HepG2 (cell line): ENCODE measurements around the gene ZDHHC14. TPM values are rescaled to one million over a fixed set of nuclear protein-coding genes. Genes with fewer than 3 reads are reported as not detected.

Experiments used
- ATAC-seq: fragments of 200-7000 bp; cut with Tn5 transposase; 3 replicates; pipeline ENCODE4 v1.9.1; 2020; ENCODE audit warnings: mild to moderate bottlenecking, moderate library complexity
- BruUV-seq: library from RNA; stranded (reverse); fragments of 400-500 nt; replicated peaks from 2 replicates; lab custom pipeline; 2021; lab: Mats Ljungman, UMichigan
- CTCF ChIA-PET: fragments of 300-600 bp; formaldehyde crosslinking; extraction: SDS; loops from one replicate; lab custom pipeline; 2021; ENCODE audit warnings: low total read pairs, inconsistent platforms, low intra/inter-chr PET ratio; lab: Yijun Ruan, JAX
- POLR2A ChIA-PET: fragments of 350-600 bp; sonication (Branson Sonifier 250); formaldehyde crosslinking; loops from one replicate; lab custom pipeline; 2020; ENCODE audit warnings: antibody characterized with exemption, inconsistent platforms; lab: Yijun Ruan, JAX
- DNase-seq: peaks from one replicate; pipeline ENCODE4 v3.0.0-alpha.2; 2015; ENCODE audit warnings: low spot score
- FAIRE-seq: peaks from 3 replicates; lab custom pipeline; 2011; peaks lifted over from hg19 to GRCh38; lab: Jason Lieb, UNC
- H2AFZ ChIP-seq: one replicate; pipeline ENCODE4 v1.6.1; 2011; ENCODE audit warnings: low read length, inconsistent platforms
- H3K27ac ChIP-seq: fragments of 300-600 bp; 3 replicates; pipeline ENCODE4 v1.8.0; 2011; ENCODE audit warnings: mixed run types, mild to moderate bottlenecking, mixed read lengths, low read length, inconsistent platforms; ENCODE audit not compliant: insufficient read depth; ENCODE audit errors: extremely low read length
- H3K27me3 ChIP-seq, 2 experiments: fragments of 200-600 bp in 1 of 2; 2 replicates in 1 of 2; 3 replicates in 1 of 2; pipeline versions ENCODE4 v1.6.0 to v1.8.0; 2011; ENCODE audit warnings: low read length in 2 of 2, mild to moderate bottlenecking in 2 of 2, moderate library complexity in 2 of 2, inconsistent platforms in 1 of 2; ENCODE audit not compliant: insufficient read depth in 2 of 2, control insufficient read depth in 1 of 2
- H3K36me3 ChIP-seq, 2 experiments: fragments of 200-600 bp in 1 of 2; replicated peaks in 1 of 2; 2 replicates in 1 of 2; 3 replicates in 1 of 2; pipeline versions ENCODE4 v1.5.1 to v1.8.0; 2011; ENCODE audit warnings: low read length in 2 of 2, inconsistent platforms in 1 of 2; ENCODE audit not compliant: insufficient read depth in 2 of 2, control insufficient read depth in 1 of 2
- H3K4me1 ChIP-seq: 2 replicates; pipeline ENCODE4 v1.5.1; 2012; ENCODE audit warnings: low read length, inconsistent platforms; ENCODE audit not compliant: insufficient read depth
- H3K4me2 ChIP-seq: 2 replicates; pipeline ENCODE4 v1.6.0; 2011; ENCODE audit warnings: low read depth, low read length, inconsistent platforms
- H3K4me3 ChIP-seq, 3 experiments: fragments of 200-600 bp in 1 of 3; sonication (generic), shearing (Covaris generic) in 1 of 3; replicated peaks in 1 of 3; 2 replicates each; pipeline ENCODE4 v1.5.1; 2011 to 2016; ENCODE audit warnings: low read length in 3 of 3, inconsistent platforms in 2 of 3, low read depth in 2 of 3, mild to moderate bottlenecking in 2 of 3, control low read depth in 1 of 3, mixed read lengths in 1 of 3; ENCODE audit not compliant: insufficient read depth in 1 of 3
- H3K79me2 ChIP-seq: one replicate; pipeline ENCODE4 v1.6.1; 2011; ENCODE audit warnings: low read length, inconsistent platforms; ENCODE audit not compliant: insufficient read depth
- H3K9ac ChIP-seq: 2 replicates; pipeline ENCODE4 v1.6.0; 2011; ENCODE audit warnings: mild to moderate bottlenecking, low read depth, low read length, inconsistent platforms; ENCODE audit not compliant: insufficient read depth
- H3K9me3 ChIP-seq: 2 replicates; pipeline ENCODE4 v1.5.1; 2012; ENCODE audit warnings: mild to moderate bottlenecking, low read length
- H4K20me1 ChIP-seq: 2 replicates; pipeline ENCODE4 v1.6.0; 2011; ENCODE audit warnings: inconsistent platforms, mild to moderate bottlenecking, low read length, moderate library complexity; ENCODE audit not compliant: insufficient read depth
- CBX2 ChIP-seq, 2 experiments: fragments of 200-600 bp in 1 of 2; sonication (generic); formaldehyde crosslinking in 1 of 2; IDR thresholded peaks; 2 replicates each; pipeline versions ENCODE4 v1.7.0 to v1.8.1; 2018 to 2022; ENCODE audit warnings: low read depth in 2 of 2, low read length in 1 of 2, mild to moderate bottlenecking in 1 of 2, missing genetic modification reagents in 1 of 2
- DRAP1 ChIP-seq: IDR thresholded peaks from 2 replicates; pipeline ENCODE4 v1.6.1; 2016; ENCODE audit warnings: missing genetic modification reagents, missing compliant biosample characterization
- GABPB1 ChIP-seq: IDR thresholded peaks from 2 replicates; pipeline ENCODE4 v1.6.1; 2016; ENCODE audit warnings: mild to moderate bottlenecking, missing genetic modification reagents, moderate library complexity, missing compliant biosample characterization
- HMGXB3 ChIP-seq: sonication (generic); formaldehyde crosslinking; IDR thresholded peaks from 2 replicates; pipeline ENCODE4 v1.4.0; 2020; ENCODE audit warnings: missing genetic modification reagents, borderline replicate concordance
- JUN ChIP-seq: sonication (generic); formaldehyde crosslinking; IDR thresholded peaks from 2 replicates; pipeline ENCODE4 v1.4.0; 2020; ENCODE audit warnings: mild to moderate bottlenecking, missing genetic modification reagents
- KLF12 ChIP-seq: sonication (generic); formaldehyde crosslinking; IDR thresholded peaks from 2 replicates; pipeline ENCODE4 v1.4.0; 2020; ENCODE audit warnings: missing genetic modification reagents, borderline replicate concordance
- NFE2 ChIP-seq: sonication (generic); formaldehyde crosslinking; IDR thresholded peaks from 2 replicates; pipeline ENCODE4 v1.4.0; 2020; ENCODE audit warnings: missing genetic modification reagents
- POLR2AphosphoS2 ChIP-seq: IDR thresholded peaks from 2 replicates; pipeline ENCODE4 v1.6.1; 2011; ENCODE audit warnings: low read depth, low read length, improper control_type of control experiment
- SMAD1 ChIP-seq: sonication (generic); formaldehyde crosslinking; IDR thresholded peaks from 2 replicates; pipeline ENCODE4 v1.4.0; 2020; ENCODE audit warnings: missing genetic modification reagents, low read depth, mild to moderate bottlenecking, borderline replicate concordance
- ZBTB1 ChIP-seq: sonication (generic); formaldehyde crosslinking; IDR thresholded peaks from 2 replicates; pipeline ENCODE4 v1.4.0; 2020; ENCODE audit warnings: missing genetic modification reagents, borderline replicate concordance
- ZNF343 ChIP-seq: sonication (generic); formaldehyde crosslinking; IDR thresholded peaks from 2 replicates; pipeline ENCODE4 v1.4.0; 2020; ENCODE audit warnings: mild to moderate bottlenecking, missing genetic modification reagents
- ZNF879 ChIP-seq: sonication (generic); formaldehyde crosslinking; IDR thresholded peaks from 2 replicates; pipeline ENCODE4 v1.8.1; 2023; ENCODE audit warnings: missing genetic modification reagents
- ZSCAN21 ChIP-seq: sonication (generic); formaldehyde crosslinking; IDR thresholded peaks from 2 replicates; pipeline ENCODE4 v1.8.0; 2022; ENCODE audit warnings: mild to moderate bottlenecking, missing genetic modification reagents, moderate library complexity, borderline replicate concordance
- ZXDC ChIP-seq: sonication (generic); formaldehyde crosslinking; IDR thresholded peaks from 2 replicates; pipeline ENCODE4 v1.5.0; 2020; ENCODE audit warnings: mild to moderate bottlenecking, missing genetic modification reagents
- WGBS: methylation state at CpG from one replicate; pipeline ENCODE4 v1.1.6; 2017; ENCODE audit warnings: low lambda C conversion rate; 5-methylcytosine and 5-hydroxymethylcytosine counted together
- in situ Hi-C: cut with HindIII; loops from 2 replicates; pipeline ENCODE4 v1.10.0; 2017; ENCODE audit warnings: low pct_unique_long_range_greater_than_20kb; ENCODE audit not compliant: extremely low pct_ligation_motif_present
- intact Hi-C: fragments of 100-400 bp; cut with micrococcal nuclease; formaldehyde crosslinking; loops from one replicate; pipeline ENCODE4 v1.10.0; 2022; ENCODE audit not compliant: unreplicated experiment
- polyA plus RNA-seq, 8 experiments: library from polyadenylated mRNA; depleted of rRNA in 3 of 8; stranded (reverse) in 7 of 8; unstranded in 1 of 8; fragments of >200 nt; fragmentation: Illumina TruSeq in 4 of 8; extraction: Trizol in 4 of 8; gene quantifications; 2 replicates each; pipeline versions ENCODE4 v1.2.1 to v1.2.3, GENCODE V29; 2011 to 2016; ENCODE audit warnings: low read depth in 4 of 8, missing spikeins in 1 of 8, mixed read lengths in 1 of 8; ENCODE audit not compliant: insufficient read depth in 1 of 8
- total RNA-seq, 5 experiments: library from RNA; depleted of rRNA; stranded (reverse); fragments of >200 nt; fragmentation: Illumina TruSeq; extraction: Trizol; gene quantifications; 2 replicates each; pipeline ENCODE4 v1.2.3, GENCODE V29; 2016; ENCODE audit warnings: low read depth in 1 of 5

The ZDHHC14 gene
- total and polyA plus RNA-seq, 2 of the 13 experiments (the other 11 are each of a cell fraction or from before 2014, with no cell fraction given) = 3.7 to 9.5 TPM

GRCh38 chr6:157392927-157393668 is 12.1 kb downstream of the ZDHHC14 start:
- ATAC-seq (no peak), FAIRE-seq (no peak), DNase-seq (no peak)
- BruUV-seq = no TSS peak
- Histone ChIP-seq H2AFZ (no peak overlapping the region), H3K4me1 (no peaks in the 10 kb centered on the region), H3K9me3 (peaks cover 14% of the 10 kb centered on the region), H4K20me1 (no peaks in the 10 kb centered on the region), H3K27ac (no peak overlapping the region), H3K4me2 (no peak overlapping the region), H3K4me3 (no peak overlapping the region), H3K9ac (no peak overlapping the region), H3K79me2 (peaks cover 8% of the 10 kb centered on the region), H3K27me3 (no peaks in the 10 kb centered on the region; a peak in 1 of 5 replicates), H3K36me3 (no peaks in the 10 kb centered on the region)
- WGBS = 96% methylated on average over 14 of the region's 14 CpGs
- ChIA-PET POLR2A (no interaction called here), CTCF (no interaction called here)
- in situ Hi-C loops = no loop called here
- no peak for TF ChIP-seq ZSCAN21 (CRISPR knock-in tag)
- TF ChIP-seq ZNF343 (CRISPR knock-in tag) = no peak
- TF ChIP-seq ZNF879 (CRISPR knock-in tag) = no peak
- no peak for TF ChIP-seq SMAD1 (CRISPR knock-in tag)
- no peak for TF ChIP-seq POLR2AphosphoS2
- TF ChIP-seq HMGXB3 = no peak
- TF ChIP-seq ZXDC = no peak
- no peak for TF ChIP-seq ZBTB1 (CRISPR knock-in tag)
- no peak for TF ChIP-seq KLF12
- no peak for TF ChIP-seq JUN (CRISPR knock-in tag)
- TF ChIP-seq NFE2 (CRISPR knock-in tag) = no peak
- TF ChIP-seq GABPB1 = no peak
- TF ChIP-seq DRAP1 (CRISPR knock-in tag) = no peak
- no peak for TF ChIP-seq CBX2 (IDR thresholded peaks at IDR 0.05; ENCODE audit: low read depth, low read length)
- TF ChIP-seq CBX2 (CRISPR knock-in tag; IDR thresholded peaks at IDR 0.05; ENCODE audit: low read depth) = no peak
- intact Hi-C loops = no loop called here
